ENCODE data around the gene BDKRB2.

The BDKRB2 gene

GRCh38 chr14:96201965-96202364 lies 2.7 kb upstream of the BDKRB2 start:
- DNase-seq: no peak

- DNase-seq: no peak
Measured at GRCh38 chr14:96202441-96203094, 2.1 kb upstream of the BDKRB2 start.

- DNase-seq: no peak
Measured at GRCh38 chr14:96203116-96203515, 1.5 kb upstream of the BDKRB2 start.

GRCh38 chr14:96203635-96204034 lies 1.0 kb upstream of the BDKRB2 start:
- DNase-seq: no peak

- DNase-seq: no peak
Measured at GRCh38 chr14:96205059-96205977, 679 bp downstream of the BDKRB2 start.

GRCh38 chr14:96205978-96206360 lies 1.3 kb downstream of the BDKRB2 start:
- no peak for DNase-seq

GRCh38 chr14:96206461-96206860 lies 1.8 kb downstream of the BDKRB2 start:
- DNase-seq: no peak

GRCh38 chr14:96207686-96208085 lies 3.0 kb downstream of the BDKRB2 start:
- DNase-seq: no peak

GRCh38 chr14:96208739-96209138 lies 4.1 kb downstream of the BDKRB2 start:
- no peak for DNase-seq

- DNase-seq: no peak
Measured at GRCh38 chr14:96212140-96212539, 7.5 kb downstream of the BDKRB2 start.

GRCh38 chr14:96212896-96213295 lies 8.3 kb downstream of the BDKRB2 start:
- no peak for DNase-seq

GRCh38 chr14:96213871-96214465 lies 9.3 kb downstream of the BDKRB2 start:
- DNase-seq: no peak

- DNase-seq: no peak
Measured at GRCh38 chr14:96214793-96215192, 10.2 kb downstream of the BDKRB2 start.

GRCh38 chr14:96215452-96216244 lies 11.0 kb downstream of the BDKRB2 start:
- DNase-seq: no peak

GRCh38 chr14:96216627-96217026 lies 12.0 kb downstream of the BDKRB2 start:
- no peak for DNase-seq

GRCh38 chr14:96217376-96217913 lies 12.8 kb downstream of the BDKRB2 start:
- DNase-seq: no peak

- no peak for DNase-seq
Measured at GRCh38 chr14:96221109-96221650, 16.5 kb downstream of the BDKRB2 start.

GRCh38 chr14:96221841-96222240 lies 17.2 kb downstream of the BDKRB2 start:
- DNase-seq: no peak

- no peak for DNase-seq
Measured at GRCh38 chr14:96224480-96225096, 19.9 kb downstream of the BDKRB2 start.

GRCh38 chr14:96225213-96225612 lies 20.6 kb downstream of the BDKRB2 start:
- DNase-seq: no peak

- DNase-seq: no peak
Measured at GRCh38 chr14:96225745-96226151, 21.1 kb downstream of the BDKRB2 start.

- DNase-seq: no peak
Measured at GRCh38 chr14:96227428-96227827, 22.8 kb downstream of the BDKRB2 start.
